Testis (tissue), 2 donors: Measurements from ENCODE around the gene CASP1.

ENCODE experiments used
- CTCF ChIP-seq, 3 experiments: fragments of 450-650 bp in 2 of 3; fragments of 200-600 bp in 1 of 3; sonication (generic) in 1 of 3; IDR thresholded peaks; one replicate each; pipeline ENCODE4 v1.5.1; 2016 to 2019; ENCODE audit warnings: antibody characterized with exemption in 3 of 3, mild to moderate bottlenecking in 2 of 3, moderate library complexity in 1 of 3
- POLR2A ChIP-seq: fragments of 450-650 bp; IDR thresholded peaks from one replicate; pipeline ENCODE4 v1.6.1; 2017; ENCODE audit warnings: antibody characterized with exemption, mild to moderate bottlenecking, moderate library complexity

- TF ChIP-seq CTCF (IDR thresholded peaks at IDR 0.05) (no peak), POLR2A (no peak)
These were observed 10.6 kb downstream of the CASP1 start for GRCh38 chr11:105024394-105024793.
